Mammary epithelial cell (primary cell): ENCODE results near the gene ATP11A.

Experiments used
- EZH2 ChIP-seq: IDR thresholded peaks from 2 replicates; pipeline ENCODE4 v1.6.1; 2012; ENCODE audit warnings: low read length, inconsistent platforms, borderline replicate concordance
- TF ChIP-seq, protein P1 (sequence below), 2 donors: IDR thresholded peaks in 1 of 2; conservative IDR thresholded peaks in 1 of 2; 2 replicates each; pipeline ENCODE4 v1.5.1; 2011 to 2012; ENCODE audit warnings: inconsistent platforms in 2 of 2, low read length in 2 of 2, mild to moderate bottlenecking in 2 of 2, control low read depth in 1 of 2, low read depth in 1 of 2; ENCODE audit not compliant: insufficient read depth in 1 of 2; ENCODE audit errors: extremely low read depth in 1 of 2

- TF ChIP-seq EZH2, result no peak
- TF ChIP-seq, protein P1, sequence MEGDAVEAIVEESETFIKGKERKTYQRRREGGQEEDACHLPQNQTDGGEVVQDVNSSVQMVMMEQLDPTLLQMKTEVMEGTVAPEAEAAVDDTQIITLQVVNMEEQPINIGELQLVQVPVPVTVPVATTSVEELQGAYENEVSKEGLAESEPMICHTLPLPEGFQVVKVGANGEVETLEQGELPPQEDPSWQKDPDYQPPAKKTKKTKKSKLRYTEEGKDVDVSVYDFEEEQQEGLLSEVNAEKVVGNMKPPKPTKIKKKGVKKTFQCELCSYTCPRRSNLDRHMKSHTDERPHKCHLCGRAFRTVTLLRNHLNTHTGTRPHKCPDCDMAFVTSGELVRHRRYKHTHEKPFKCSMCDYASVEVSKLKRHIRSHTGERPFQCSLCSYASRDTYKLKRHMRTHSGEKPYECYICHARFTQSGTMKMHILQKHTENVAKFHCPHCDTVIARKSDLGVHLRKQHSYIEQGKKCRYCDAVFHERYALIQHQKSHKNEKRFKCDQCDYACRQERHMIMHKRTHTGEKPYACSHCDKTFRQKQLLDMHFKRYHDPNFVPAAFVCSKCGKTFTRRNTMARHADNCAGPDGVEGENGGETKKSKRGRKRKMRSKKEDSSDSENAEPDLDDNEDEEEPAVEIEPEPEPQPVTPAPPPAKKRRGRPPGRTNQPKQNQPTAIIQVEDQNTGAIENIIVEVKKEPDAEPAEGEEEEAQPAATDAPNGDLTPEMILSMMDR (conservative IDR thresholded peaks at IDR 0.05 in 1 of 2, IDR thresholded peaks at IDR 0.05 in 1 of 2; ENCODE audit: extremely low read depth in 1 of 2, insufficient read depth in 1 of 2, low read depth in 1 of 2, low read length in 2 of 2), result no peak
These were observed 237.2 kb downstream of the ATP11A start for GRCh38 chr13:112926993-112927392.
